ENCODE results near the gene MAGI2.

The MAGI2 gene

DNA sequence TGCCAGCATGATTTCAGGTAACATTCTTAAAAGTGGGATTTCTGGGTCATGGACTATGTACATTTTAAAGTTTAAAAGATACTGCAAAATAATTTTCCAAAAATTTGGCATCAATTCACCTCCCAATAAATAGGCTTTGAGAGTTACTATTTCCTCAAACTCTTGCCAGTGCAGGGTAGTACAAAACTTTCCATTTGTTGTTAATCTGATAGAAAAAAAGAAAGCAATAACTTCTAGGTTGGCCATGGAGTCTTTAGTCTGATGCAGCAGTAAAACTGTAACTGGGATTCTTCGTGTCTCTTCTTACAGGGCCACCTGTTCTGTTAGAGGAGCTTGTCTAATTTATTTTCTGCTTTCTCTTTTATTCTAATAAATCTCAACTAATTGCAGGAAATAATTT, 241.1 kb downstream of the MAGI2 start (continued):
- no peak for TF ChIP-seq POU6F1 (CRISPR knock-in tag; IDR thresholded peaks at IDR 0.05; ENCODE audit: borderline replicate concordance, low read depth)

DNA sequence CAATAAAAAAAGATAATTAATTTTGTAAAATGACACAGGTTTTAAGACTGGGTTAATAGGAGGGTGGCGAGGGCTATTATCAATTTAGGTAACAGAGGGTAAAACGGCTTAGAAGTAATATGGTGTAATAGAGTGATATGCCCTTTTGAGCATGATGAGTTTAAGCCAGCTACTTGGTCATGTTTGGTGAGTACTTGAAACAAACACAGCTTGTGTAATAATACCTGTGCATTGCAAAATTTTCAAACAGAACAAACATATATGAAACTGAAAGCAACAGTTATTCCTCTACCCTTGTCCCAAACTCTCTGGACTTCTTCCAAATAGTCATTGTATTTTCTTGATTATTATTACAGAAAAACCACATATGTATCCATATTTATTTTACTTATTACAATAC, 241.7 kb downstream of the MAGI2 start:
- TF ChIP-seq POU6F1 (CRISPR knock-in tag; IDR thresholded peaks at IDR 0.05; ENCODE audit: borderline replicate concordance, low read depth) = no peak
- no peak for TF ChIP-seq RARB (CRISPR knock-in tag; IDR thresholded peaks at IDR 0.05)
- TF ChIP-seq CSDC2 (CRISPR knock-in tag; IDR thresholded peaks at IDR 0.05) = no peak
- TF ChIP-seq OSR1 (CRISPR knock-in tag; IDR thresholded peaks at IDR 0.05) = no peak
- TF ChIP-seq, protein P1, sequence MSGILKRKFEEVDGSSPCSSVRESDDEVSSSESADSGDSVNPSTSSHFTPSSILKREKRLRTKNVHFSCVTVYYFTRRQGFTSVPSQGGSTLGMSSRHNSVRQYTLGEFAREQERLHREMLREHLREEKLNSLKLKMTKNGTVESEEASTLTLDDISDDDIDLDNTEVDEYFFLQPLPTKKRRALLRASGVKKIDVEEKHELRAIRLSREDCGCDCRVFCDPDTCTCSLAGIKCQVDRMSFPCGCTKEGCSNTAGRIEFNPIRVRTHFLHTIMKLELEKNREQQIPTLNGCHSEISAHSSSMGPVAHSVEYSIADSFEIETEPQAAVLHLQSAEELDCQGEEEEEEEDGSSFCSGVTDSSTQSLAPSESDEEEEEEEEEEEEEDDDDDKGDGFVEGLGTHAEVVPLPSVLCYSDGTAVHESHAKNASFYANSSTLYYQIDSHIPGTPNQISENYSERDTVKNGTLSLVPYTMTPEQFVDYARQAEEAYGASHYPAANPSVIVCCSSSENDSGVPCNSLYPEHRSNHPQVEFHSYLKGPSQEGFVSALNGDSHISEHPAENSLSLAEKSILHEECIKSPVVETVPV (CRISPR knock-in tag; IDR thresholded peaks at IDR 0.05) = no peak
- TF ChIP-seq ZFP3 (CRISPR knock-in tag; IDR thresholded peaks at IDR 0.05) = no peak
- no peak for TF ChIP-seq ZC3H10 (CRISPR knock-in tag; IDR thresholded peaks at IDR 0.05)
- no peak for TF ChIP-seq TSHZ2 (CRISPR knock-in tag; IDR thresholded peaks at IDR 0.05)
- TF ChIP-seq ARNTL (CRISPR knock-in tag; IDR thresholded peaks at IDR 0.05; ENCODE audit: borderline replicate concordance, low read depth) = no peak
- TF ChIP-seq ZNF565 (CRISPR knock-in tag; conservative IDR thresholded peaks at IDR 0.05; ENCODE audit: low read depth) = no peak
- no peak for TF ChIP-seq ESRRG (CRISPR knock-in tag; IDR thresholded peaks at IDR 0.05)
- TF ChIP-seq PATZ1 (CRISPR knock-in tag; IDR thresholded peaks at IDR 0.05; ENCODE audit: borderline replicate concordance) = no peak
- TF ChIP-seq ZNF70 (CRISPR knock-in tag; IDR thresholded peaks at IDR 0.05) = no peak
- no peak for TF ChIP-seq TOX (CRISPR knock-in tag; IDR thresholded peaks at IDR 0.05; ENCODE audit: borderline replicate concordance)
- no peak for TF ChIP-seq TCF4 (CRISPR knock-in tag; IDR thresholded peaks at IDR 0.05; ENCODE audit: borderline replicate concordance)
- no peak for TF ChIP-seq PPARA (CRISPR knock-in tag; IDR thresholded peaks at IDR 0.05; ENCODE audit: borderline replicate concordance)
- ATAC-seq = no peak

- no peak for ATAC-seq
- TF ChIP-seq ESRRG (CRISPR knock-in tag; IDR thresholded peaks at IDR 0.05) (no peak), ZFP30 (CRISPR knock-in tag; IDR thresholded peaks at IDR 0.05) (no peak)
- TF ChIP-seq, protein P2, sequence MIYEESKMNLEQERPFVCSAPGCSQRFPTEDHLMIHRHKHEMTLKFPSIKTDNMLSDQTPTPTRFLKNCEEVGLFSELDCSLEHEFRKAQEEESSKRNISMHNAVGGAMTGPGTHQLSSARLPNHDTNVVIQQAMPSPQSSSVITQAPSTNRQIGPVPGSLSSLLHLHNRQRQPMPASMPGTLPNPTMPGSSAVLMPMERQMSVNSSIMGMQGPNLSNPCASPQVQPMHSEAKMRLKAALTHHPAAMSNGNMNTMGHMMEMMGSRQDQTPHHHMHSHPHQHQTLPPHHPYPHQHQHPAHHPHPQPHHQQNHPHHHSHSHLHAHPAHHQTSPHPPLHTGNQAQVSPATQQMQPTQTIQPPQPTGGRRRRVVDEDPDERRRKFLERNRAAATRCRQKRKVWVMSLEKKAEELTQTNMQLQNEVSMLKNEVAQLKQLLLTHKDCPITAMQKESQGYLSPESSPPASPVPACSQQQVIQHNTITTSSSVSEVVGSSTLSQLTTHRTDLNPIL (CRISPR knock-in tag; IDR thresholded peaks at IDR 0.05; ENCODE audit: low read depth) = no peak
Measured at GRCh38 chr7:79199961-79200360, 253.5 kb downstream of the MAGI2 start.

- no peak for ATAC-seq
- no peak for TF ChIP-seq POU6F1 (CRISPR knock-in tag; IDR thresholded peaks at IDR 0.05; ENCODE audit: borderline replicate concordance, low read depth)
- TF ChIP-seq, protein P2 (CRISPR knock-in tag; IDR thresholded peaks at IDR 0.05; ENCODE audit: low read depth) = no peak
- TF ChIP-seq ZC3H10 (CRISPR knock-in tag; IDR thresholded peaks at IDR 0.05) = no peak
- no peak for TF ChIP-seq PATZ1 (CRISPR knock-in tag; IDR thresholded peaks at IDR 0.05; ENCODE audit: borderline replicate concordance)
- no peak for TF ChIP-seq TOX (CRISPR knock-in tag; IDR thresholded peaks at IDR 0.05; ENCODE audit: borderline replicate concordance)
- TF ChIP-seq ARNTL (CRISPR knock-in tag; IDR thresholded peaks at IDR 0.05; ENCODE audit: borderline replicate concordance, low read depth) = no peak
- no peak for TF ChIP-seq CSDC2 (CRISPR knock-in tag; IDR thresholded peaks at IDR 0.05)
- no peak for TF ChIP-seq ZFP30 (CRISPR knock-in tag; IDR thresholded peaks at IDR 0.05)
- no peak for TF ChIP-seq OSR1 (CRISPR knock-in tag; IDR thresholded peaks at IDR 0.05)
- no peak for TF ChIP-seq TCF4 (CRISPR knock-in tag; IDR thresholded peaks at IDR 0.05; ENCODE audit: borderline replicate concordance)
- TF ChIP-seq ZFP3 (CRISPR knock-in tag; IDR thresholded peaks at IDR 0.05) = no peak
Measured at GRCh38 chr7:79199266-79199665, 254.2 kb downstream of the MAGI2 start.

Data from SK-N-SH treated with all-trans-retinoic acid at 6 μM for 48 hours (cell line).